ENCODE results near the gene RCAN2.

RCAN2 gene

GRCh38 chr6:46491628-46492547 lies 639 bp upstream of the RCAN2 start:
- no peak for DNase-seq

DNA sequence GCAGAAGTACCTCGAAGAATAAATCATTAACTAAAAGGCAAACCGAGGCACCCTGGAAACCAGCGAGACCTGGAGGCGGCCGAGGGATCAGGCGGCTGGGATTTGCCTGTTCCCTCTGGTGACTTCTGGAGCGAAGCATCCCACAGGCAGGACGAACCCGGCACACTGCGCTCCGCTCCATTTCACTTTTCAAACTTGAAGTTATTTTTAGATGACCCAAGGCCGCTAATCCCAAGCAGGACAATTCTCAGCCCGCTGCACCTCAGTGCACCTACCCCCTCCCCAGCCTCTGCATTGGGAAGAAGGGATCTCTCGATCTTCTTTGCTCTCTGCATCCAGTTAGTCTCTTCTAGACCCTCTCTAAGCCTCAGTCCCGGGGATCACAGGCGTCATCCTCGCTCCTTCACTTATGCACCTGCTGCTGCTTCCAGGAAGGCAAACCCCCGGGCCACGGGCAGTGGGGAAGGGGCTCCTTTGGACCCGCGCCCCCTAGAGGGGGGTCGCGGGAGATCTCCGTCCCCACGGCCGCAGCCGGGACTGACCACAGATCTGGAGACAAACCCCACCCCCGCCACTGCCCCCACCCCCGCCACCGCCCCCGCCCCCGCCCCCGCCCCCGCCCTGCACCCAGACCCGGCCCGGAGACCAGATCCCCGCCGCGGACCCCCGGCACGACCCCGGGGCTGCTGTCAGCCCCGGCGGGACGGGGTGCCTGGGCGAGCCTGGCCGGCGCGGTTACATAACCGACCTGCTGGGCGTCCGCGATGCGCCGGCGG lies 636 bp downstream of the RCAN2 start:
- no peak for DNase-seq

DNA sequence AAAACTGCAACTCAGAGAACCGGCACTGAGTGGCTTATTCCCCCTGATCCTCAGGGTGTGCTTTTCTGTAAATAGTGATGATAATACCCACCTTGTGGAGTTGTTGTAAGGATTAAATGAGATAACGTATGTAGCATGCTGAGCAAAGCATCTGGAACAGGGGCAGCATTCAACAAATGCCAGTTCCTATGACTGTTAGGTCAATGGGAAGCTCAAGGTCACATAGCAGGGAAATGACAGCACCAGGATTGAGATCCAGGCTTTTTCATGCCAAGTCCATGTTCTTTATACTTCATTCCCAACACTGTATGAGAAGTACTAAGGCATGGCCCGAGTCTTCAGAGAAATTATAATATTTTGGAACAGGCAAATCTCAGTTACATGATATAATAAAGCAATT lies 5.1 kb downstream of the RCAN2 start:
- no peak for DNase-seq

DNA sequence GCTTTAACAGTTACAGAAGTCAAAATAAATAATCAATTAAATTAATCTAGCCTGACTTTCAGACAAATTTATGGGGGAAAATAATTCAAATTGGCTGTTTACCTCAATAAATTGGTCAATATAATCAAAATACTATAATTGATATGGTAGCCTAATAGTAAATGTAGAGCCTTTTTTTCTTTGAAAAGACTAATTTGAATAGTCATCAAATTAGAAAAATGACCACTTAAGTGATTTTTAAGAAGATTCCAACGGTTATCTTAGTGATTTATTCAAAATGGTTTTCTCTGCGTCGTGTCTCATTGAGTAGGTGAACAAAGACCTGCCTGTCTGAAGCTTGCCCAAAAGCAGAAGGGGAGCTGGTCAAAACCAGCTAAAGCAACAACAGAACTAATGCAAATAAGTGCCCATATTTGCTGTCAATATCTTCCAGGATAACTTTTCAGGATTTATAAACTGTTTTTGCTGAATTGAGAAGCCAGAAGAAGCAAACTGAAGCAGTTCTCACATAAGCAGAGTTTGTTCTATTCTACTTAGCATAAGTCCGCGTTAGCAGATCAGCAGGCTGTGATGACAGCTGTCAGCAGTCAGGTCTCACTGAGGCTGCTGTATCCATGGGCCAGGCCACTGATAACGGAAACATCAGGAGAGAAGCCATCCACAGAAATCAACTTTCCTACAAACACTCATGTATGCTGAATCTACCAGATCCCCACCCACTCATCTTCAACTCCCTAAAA lies 7.0 kb downstream of the RCAN2 start:
- no peak for DNase-seq

- no peak for DNase-seq
Observed at GRCh38 chr6:46476301-46476700, 14.9 kb downstream of the RCAN2 start.

DNA sequence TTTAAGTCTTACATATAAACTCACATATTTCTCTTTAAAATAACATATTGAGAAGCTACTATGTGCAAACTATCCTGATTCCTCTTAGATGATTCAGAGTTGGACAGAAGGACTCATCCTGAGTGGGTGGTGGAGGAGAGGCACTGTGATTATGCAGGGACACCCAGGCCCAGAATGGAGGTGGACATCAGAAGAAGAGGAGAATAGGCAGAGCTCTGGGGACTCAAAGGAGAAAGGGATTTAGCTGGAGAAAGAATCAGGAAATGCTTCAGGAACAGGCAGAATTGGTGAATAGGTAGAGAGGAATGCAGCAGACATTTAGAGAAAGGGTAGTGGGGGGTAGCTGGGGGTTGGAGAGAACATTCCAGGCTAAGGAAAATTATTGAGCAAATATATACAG lies 17.4 kb downstream of the RCAN2 start:
- DNase-seq: no peak

- DNase-seq: no peak
Observed at GRCh38 chr6:46472243-46472642, 19.0 kb downstream of the RCAN2 start.

DNA sequence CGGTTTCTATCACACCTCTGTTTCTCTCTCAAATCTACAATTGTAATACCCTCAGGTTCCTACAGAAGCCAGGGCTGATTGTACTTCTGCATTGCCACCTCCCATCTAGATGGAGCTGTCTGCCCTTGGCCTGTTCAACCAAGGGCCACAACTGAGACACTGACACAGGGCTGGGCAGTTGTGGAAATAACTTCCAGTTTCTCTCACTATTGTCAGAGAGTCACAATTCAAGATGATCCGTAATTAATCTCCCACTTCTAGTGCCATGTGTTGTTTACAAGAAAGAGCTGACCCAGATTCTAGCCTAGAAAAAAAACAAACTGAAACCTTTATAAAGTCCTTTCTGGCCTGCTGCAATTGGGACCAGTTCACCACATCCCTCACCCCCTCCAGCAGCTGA lies 22.2 kb downstream of the RCAN2 start:
- no peak for DNase-seq

DNA sequence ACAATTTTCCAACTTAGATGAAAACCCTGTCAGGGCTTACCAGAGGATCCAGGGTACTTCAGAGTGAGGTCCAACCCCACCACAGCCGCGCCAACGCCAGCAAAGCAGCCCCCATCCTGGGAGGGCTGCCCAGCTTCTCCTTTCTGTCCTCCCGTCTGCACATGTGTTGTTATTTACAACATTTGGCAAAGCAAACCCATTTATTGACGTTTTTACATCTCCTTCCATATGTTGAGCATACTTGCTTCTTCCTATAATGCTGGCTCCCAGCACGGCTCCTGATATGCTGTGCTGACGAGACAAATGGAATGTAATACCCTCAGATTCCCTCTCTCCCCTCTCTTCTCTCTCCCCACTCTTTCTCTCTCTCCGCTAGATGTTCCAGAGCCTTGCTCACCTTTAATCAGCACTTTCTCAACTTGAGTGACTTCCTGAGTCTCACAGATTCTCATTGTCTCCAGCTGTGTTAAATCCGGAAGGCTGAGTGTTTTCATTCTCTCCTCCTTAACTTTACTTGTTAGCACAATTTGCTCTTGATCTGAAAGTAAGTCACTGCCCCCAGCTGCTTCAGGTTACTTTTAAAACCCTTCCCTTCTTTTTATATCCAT lies 22.7 kb downstream of the RCAN2 start:
- DNase-seq: no peak

- no peak for DNase-seq
Observed at GRCh38 chr6:46466570-46466969, 24.7 kb downstream of the RCAN2 start.

DNA sequence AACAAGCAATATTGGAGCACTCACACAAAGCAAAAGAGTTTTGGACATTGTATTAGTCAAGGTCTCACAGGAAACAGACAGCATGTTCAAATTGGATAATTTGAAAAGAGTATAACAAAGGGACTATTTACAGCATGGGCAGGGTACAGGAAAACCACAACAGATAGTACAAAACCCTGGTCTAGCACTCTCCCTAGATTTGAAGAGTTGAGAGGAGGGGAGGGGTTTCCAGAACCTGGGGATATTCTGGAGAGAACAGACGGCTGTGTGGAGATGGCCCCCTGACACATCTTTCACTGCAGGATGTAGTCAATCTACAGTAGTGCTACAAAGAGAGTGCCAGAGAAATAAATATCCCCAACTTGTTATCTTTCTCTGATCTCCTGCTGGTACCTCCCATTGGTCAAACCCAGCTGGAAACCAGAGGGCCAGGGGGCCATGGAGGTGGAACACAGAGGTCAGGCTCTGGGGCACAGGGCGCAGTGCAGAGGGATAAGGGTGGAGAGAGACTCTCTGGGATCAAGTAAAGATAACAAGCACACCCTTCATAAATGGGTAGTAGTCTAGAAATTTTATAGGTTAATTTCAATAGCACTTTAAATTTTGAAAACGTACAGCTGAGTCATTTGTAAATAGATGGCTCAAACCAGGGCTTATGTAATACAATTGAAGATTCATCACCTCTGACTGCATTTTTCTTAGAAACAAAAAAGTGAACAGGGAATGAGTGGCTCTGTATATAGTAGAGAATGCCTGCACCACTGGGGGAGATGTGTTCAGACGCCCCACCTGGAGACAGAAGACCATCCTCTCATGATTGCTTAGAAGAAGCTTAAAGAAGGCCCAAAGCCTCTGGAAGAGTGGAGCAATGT lies 25.7 kb downstream of the RCAN2 start:
- no peak for DNase-seq

DNA sequence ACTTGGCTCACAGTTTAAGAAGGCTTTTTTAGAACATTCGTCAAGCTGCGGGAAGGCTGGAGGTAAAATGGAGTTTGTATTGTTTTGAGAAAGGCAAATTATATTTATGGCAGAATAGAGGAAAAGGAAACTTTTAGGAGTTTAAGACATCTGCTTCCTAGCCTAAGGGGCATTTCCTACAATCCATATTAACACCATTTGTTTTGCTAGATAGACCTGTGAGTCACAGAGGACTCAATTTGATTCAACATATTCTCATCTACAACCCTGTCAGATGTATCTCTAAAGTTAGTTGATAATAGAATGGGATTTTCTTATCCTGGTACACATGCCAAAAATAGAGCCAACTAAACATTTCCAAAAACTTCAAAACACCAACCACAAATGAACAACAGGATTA lies 35.0 kb downstream of the RCAN2 start:
- no peak for DNase-seq

DNA sequence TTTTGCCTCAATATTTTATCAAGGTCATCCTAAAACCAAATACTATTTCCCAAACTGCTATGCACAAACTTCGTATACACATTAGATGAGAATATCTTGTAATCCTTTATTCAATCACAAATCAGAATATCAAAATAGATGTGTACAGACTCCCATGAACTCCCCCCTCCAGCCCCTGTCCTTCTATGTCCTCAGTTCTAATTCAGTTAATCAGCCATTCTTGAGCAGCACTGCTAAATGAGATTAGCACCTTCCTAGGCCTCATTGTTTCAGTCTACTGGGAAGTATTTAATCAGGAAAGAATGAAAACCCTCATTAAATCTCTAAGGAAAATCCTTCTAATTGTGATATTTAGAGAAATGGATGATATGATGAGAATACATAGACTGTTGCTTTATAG lies 36.6 kb downstream of the RCAN2 start:
- no peak for DNase-seq

DNA sequence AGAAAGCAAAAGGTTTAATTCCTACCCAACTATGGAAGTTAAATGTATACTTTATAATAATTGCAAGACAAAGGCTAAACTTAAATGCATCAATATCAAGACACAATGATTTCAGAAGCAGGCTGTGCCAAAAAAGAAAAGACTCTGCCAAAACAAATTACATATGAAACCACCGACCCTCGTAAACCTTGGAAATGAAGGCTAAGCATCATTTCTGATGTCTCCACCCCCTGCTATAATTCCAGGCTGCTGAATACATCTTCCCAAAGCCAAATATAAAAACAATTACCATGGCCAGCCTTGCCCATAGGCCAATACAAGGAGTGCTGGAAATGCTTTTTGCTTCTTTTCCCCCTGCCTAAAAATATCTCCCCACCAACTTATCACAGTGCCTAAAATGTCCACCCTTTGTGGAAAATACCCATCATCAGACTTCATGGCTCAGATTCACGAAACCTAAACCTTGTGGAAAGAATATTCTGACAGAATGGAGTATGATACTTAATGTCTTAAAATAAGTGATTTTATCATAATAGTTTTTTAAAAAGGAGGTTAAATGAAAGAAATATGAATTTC lies 37.4 kb downstream of the RCAN2 start:
- no peak for DNase-seq

DNA sequence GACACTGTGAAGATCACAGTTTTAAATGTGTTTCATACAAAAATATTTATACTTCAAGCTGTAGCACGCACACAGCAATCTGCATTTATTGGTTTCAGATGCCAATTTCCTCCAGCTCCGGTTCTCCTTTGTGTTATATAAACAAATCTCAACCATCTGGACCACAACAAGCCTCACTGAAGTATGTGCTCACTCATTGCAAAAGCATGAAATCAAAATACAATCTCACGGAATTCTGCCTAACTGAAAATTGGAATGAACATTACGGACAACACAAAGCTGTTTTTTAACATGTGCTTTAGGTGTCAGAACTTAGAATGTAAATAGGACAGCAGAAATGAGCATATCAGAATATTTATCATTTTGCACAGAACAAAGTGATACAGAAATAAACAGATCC lies 38.0 kb downstream of the RCAN2 start:
- DNase-seq: no peak

- no peak for DNase-seq
Observed at GRCh38 chr6:46452312-46452917, 38.8 kb downstream of the RCAN2 start.

- DNase-seq: no peak
Observed at GRCh38 chr6:46451343-46451742, 39.9 kb downstream of the RCAN2 start.

DNA sequence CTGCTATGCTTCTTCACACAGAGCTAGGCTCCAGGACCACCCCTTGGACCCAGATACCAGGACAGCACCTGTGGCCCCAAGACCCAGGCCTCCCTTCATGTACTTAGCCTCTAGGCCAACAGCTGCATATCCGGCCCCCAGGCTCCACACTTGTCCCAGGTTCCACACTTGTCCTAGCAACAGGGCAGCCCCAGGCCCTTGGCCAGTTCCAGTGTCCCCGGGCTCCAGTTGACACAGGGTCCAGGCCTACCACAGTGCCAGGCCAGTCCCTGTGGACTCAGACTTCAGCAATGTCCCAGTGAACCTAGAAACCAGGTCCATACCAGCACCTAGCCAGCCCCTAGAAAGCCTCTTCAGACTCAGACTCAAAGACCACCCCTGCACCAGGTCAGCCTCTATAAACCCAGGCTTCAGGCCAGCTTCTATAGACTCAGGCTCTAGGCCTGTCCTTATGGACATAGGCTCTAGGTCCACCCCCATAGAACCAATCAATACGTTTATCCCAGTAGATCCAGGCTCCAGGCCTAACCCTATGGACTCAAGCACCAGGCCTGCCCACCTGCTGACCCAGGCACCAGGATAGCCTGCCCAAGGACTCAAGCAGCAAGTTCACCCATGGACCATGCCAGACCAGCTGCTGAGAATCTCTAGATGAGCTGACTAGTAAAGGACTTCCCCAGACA lies 46.3 kb downstream of the RCAN2 start:
- no peak for DNase-seq

DNA sequence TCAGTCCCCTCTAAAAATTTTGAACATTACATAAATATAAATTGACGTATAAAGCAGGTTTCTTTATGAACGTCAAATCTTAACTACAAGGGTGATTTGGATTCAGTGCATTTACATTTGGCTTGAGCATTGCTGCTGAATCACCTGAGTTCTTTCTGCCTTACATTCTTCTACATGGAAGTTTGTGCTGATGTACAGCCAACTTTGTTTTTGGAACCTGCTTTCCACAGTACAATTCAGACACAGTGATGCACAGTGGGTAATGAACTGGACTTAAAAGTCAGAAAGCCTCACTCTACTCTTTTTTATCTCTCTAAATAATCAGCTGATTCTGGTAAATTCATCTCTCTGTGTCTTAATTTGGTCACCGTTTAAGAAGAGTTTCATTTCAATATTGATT lies 47.6 kb downstream of the RCAN2 start:
- no peak for DNase-seq

DNA sequence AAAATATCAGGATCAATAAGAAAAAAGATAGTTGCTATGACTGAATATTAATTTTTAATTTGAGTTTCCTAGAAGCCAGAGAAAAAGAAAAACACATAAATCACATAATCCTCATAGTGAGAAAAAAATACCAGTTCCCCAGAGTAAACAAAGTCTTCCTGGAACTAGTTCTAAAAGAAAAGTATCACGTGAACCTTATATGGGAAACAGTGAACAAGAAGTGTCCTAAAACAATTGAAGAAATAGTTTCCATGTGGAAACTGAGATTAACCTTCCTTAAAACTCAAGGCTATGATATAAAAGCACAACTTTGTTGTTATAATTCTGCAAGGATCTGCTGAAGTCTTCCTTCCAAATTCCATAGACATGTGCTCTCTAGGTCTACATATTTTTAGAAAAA lies 50.6 kb downstream of the RCAN2 start:
- no peak for DNase-seq

- no peak for DNase-seq
Observed at GRCh38 chr6:46440141-46440540, 51.1 kb downstream of the RCAN2 start.
